PC-9 (cell line): Measurements from ENCODE around the gene CSN3.
A peak's percentile ranks its signal among the peaks of the same experiment; 100 is the strongest.

Experiments used
- EZH2 ChIP-seq: fragments of 200-600 bp; sonication (generic); IDR thresholded peaks from 2 replicates; pipeline ENCODE4 v1.8.0; 2017; ENCODE audit warnings: antibody characterized with exemption, low read depth
- TF ChIP-seq, protein P1 (sequence below): fragments of 200-600 bp; sonication (generic); conservative IDR thresholded peaks from 2 replicates; pipeline ENCODE4 v1.6.1; 2017; ENCODE audit warnings: mixed run types, antibody characterized with exemption, mild to moderate bottlenecking, moderate library complexity

DNA sequence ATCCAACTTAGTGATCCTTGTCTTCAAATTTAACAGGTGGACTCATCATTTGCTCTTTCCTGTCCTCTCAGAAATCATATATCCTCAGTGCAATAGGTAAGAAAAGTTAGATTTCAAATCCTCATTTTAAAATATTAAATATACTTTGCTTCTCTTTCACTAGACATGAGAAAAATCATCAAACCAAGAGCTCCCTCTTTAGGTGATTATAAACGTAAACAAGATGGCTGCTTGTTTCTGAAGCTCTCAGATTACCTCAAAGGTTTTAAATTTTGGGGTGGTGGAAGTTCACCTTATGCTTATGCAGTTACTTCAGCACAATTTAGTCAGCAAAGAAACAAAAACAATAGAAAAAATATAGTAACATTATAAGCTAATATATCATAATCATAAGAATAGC lies 27.3 kb downstream of the CSN3 start:
- TF ChIP-seq, protein P1, sequence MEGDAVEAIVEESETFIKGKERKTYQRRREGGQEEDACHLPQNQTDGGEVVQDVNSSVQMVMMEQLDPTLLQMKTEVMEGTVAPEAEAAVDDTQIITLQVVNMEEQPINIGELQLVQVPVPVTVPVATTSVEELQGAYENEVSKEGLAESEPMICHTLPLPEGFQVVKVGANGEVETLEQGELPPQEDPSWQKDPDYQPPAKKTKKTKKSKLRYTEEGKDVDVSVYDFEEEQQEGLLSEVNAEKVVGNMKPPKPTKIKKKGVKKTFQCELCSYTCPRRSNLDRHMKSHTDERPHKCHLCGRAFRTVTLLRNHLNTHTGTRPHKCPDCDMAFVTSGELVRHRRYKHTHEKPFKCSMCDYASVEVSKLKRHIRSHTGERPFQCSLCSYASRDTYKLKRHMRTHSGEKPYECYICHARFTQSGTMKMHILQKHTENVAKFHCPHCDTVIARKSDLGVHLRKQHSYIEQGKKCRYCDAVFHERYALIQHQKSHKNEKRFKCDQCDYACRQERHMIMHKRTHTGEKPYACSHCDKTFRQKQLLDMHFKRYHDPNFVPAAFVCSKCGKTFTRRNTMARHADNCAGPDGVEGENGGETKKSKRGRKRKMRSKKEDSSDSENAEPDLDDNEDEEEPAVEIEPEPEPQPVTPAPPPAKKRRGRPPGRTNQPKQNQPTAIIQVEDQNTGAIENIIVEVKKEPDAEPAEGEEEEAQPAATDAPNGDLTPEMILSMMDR, result peak; percentile 35; the same call in 1 of the 2 replicates
- no peak for TF ChIP-seq EZH2
